ENCODE data around the gene KANSL1.

DNA sequence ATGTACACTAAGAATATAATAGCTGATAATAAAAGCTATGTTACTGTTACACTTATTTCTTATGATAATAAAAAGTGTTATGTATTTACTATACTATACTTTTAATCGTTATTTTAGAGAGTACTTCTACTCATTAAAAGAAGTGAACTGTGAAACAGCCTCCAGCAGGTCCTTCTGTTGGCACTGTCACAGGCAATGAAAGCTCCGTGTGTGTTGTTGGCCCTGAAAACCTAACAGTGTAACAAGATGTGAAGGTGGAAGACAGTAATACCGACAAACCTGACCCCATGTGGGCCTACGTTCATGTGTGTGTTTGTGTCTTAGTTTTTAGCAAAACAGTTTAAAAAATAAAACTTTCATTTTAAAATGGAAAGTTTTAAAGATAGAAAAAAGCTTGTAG, 102.4 kb downstream of the KANSL1 start:
- no peak for TF ChIP-seq POLR2AphosphoS5 (IDR thresholded peaks at IDR 0.05; ENCODE audit: low read depth, low read length)
- no peak for TF ChIP-seq CTCF (IDR thresholded peaks at IDR 0.05)
- no peak for TF ChIP-seq REST (IDR thresholded peaks at IDR 0.05; ENCODE audit: insufficient read depth in 1 of 2, low read depth in 2 of 2, low read length in 1 of 2)
